HG03108 (cell line): ENCODE results near the gene SMIM32.
A peak's percentile ranks its signal among the peaks of the same experiment; 100 is the strongest.

Experiments
- ATAC-seq: cut with Tn5 transposase; IDR thresholded peaks from one replicate; pipeline ENCODE4 v1.9.1; 2021; ENCODE audit warnings: moderate library complexity; ENCODE audit not compliant: unreplicated experiment

SMIM32 gene

DNA sequence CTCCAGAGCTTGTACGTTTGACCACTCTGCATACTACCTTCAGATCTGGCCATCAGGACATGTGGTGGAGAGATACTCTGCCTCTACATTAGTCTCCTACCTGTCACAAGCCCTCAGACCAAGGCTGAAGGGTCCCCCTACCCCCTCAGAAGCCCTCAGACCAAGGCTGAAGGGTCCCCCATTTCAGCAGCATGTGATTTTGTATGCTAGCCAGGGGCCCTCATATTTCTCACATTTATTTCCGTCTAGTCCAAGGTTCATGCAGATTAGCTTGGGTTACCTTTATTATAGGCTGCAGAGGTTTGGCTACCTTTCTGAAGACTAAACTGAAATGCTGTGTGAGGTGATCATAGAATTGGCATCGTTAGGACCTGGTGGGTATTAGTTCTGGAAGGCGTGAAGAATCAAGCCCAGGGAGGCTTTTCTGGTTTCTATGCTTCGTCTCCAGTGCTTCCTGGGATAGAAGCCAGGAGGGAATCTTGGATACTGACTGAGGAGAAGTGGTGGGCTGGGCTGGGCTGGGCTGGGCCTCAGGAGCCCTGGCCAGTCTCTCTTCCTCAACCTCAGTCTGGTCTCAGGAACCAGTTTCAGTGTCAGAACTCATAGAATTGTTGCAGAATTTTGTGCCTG, 2.8 kb downstream of the SMIM32 start:
- no peak for ATAC-seq

DNA sequence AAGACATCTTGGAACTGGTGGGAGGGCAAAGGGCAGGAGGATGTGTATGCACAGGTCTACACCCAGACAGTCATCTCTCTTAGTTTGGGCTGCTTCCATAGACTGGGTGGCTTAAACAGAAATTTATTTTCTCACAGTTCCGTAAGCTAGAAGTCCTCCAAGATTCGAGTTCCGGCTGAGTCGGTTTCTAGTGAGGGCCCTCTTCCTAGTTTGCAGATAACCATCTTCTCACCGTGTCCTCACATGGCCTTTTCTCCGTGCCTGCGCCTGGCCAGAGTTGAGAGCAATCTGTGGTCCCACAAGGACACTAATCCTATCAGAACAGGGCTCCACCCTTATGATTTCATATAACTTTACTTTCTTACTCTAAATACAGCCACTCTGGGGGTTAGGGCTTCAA, 4.1 kb downstream of the SMIM32 start:
- ATAC-seq = no peak

DNA sequence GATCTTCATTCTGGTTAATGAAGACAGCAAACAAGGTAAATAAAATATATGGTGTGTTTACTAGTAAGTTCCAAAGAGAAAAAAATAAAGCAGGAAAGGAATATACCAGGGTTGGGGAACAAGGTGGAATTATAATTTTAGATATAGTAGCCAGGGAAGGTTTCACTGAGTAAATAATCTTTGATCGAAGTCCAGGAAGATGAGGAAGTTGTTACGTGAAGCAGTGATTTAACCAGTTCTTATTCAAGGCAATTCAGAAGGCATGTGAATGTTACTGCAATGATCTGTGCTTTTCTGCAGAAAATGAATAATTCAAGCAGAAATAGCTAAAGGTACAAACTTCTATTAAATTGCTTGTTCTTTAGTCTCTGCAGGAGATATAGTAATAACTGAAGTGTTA, 6.2 kb downstream of the SMIM32 start:
- ATAC-seq = no peak

DNA sequence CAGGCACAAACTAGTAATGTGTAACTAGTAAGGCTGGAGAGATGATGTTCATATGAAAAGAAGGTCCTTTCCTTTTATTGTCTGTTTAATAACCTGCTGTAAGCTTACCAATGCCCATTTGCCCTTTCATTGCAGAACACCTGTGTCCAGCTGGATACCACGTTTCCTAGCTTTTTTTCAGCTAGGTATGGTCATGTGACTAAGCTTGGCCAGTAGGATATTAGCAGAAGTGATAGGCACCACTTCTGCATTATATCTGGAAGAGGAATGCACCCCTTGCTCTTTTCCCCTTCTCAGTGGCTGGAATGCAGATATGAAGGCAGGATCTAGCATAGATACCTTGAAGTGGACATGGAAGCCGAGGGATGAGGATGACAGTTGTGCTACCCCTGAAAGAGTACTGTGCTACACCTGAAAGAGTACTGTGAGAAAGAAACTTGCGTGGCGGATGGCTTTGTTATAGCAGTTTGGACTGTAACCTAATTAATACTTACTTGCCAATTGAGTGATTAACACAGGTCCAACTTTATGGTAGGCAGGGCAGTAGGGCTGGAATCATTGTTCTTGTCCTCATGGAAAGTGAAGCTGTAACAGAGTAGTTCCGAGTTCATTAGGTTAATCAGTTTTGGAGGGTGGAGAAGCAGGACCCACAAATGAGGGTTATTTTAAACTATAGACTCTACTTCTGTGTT, 6.8 kb downstream of the SMIM32 start:
- no peak for ATAC-seq

DNA sequence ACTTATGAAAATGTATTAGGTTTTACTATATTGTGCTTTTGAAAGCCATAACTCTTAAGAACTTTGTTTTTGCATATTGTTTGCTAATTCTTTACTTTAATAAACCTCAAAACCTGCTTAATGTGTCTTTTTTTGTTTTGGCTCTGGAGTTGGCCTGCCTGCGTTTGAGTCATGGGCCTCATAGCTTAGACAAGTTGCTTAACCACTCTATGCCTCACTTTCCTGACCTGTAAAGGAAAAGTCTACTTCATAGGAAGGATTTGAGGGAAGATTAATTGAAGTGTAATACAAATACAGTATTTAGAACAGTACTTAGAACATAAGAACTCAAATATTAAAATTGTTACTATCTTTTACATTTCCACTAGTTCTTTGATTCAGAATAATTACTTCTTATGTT, 10.3 kb downstream of the SMIM32 start:
- no peak for ATAC-seq

DNA sequence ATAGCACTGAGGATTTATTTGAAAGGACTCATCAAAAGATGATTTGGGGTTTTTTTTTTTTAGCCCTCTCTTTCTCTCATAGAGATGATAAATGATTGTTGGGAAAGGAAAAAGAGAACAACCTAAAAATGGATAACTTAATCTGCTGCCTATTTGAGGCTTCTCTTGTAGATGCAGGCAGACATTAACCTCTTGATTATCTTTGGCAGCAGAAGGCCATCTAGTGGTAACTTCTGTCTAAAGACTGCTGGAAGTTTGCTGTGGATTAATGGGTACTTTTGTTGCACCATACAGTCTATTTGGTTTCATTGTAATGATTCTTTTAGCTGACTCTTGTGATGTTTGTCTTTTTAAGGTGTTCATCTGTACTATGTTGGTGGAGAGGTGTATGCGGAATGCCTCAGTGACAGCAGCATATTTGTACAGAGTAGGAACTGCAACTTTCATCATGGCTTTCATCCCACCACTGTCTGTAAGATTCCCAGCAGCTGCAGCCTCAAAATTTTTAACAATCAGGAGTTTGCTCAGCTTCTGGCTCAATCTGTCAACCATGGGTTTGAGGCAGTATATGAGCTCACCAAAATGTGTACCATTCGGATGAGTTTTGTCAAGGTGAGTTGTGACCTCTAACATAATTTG, 18.8 kb downstream of the SMIM32 start:
- peak; percentile 61 for ATAC-seq

DNA sequence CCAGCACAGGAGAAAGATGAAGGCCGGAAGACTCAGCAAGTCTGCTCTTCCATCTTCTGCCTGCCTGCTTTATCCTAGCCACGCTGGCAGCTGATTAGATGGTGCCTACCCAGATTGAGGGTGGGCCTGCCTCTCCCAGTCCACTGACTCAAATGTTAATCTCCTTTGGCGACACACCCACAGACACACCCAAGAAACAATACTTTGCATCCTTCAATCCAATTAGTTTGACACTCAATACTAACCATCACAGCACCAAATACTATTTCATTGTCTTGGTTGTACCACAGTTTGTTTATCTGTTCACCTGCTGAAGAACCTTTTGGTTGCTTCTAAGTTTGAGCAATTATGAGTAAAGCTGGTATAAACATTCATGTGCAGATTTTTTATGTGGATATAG, 23.7 kb downstream of the SMIM32 start:
- ATAC-seq = no peak

DNA sequence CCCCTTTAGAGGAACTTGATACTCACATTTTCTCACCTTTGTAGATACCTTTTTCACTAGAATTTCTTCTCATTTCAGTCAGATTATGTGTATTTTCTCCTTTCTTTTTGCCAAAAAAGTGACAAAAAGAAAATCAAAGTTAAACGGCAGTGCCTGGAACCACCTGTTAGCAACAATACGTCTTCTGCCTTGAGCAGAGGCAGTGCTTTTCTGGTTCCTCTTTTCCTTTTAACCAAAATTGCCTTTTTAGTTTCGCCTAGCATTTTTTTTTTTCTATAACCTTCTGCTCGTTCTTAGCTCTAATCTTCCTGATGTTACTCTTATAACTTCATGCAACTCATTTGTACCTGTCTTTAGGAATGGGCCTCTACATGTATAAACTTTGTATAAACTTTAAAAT, 26.1 kb downstream of the SMIM32 start:
- peak; percentile 73 for ATAC-seq

DNA sequence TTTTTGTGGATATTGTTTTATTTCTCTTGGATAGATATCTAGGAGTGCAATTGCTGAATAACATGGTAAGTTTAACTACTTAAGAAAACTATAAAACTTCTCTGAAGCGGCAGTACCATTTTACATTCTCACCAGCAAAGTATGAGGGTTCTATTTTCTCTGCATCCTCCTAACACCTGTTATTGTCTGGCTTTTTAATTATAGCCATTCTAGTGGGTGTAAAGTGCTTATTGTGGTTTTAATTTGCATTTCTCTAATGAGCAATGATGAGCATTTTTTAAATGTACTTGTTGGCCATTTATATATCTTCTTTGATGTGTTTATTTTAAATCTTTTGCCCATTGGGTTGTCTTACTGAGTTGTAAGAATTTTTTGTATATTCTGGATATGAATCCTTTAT, 28.7 kb downstream of the SMIM32 start:
- no peak for ATAC-seq

DNA sequence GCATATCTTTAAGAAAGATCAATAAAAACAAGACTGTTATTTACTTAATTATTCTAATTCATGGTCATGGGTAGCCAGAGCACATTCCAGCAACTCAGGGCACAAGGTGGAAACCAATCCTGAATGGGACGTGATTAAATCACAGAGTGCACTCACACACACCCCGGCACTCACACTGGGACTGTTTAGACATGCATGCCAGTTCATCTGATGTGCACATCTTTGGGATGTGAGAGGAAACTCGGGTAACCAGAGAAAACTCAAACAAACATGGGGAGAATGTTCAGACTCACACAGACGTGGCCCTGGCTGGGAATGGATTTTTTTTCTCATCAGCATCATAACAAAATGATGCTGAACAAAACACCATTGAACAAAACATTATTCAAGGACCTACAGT, 31.0 kb downstream of the SMIM32 start:
- no peak for ATAC-seq

DNA sequence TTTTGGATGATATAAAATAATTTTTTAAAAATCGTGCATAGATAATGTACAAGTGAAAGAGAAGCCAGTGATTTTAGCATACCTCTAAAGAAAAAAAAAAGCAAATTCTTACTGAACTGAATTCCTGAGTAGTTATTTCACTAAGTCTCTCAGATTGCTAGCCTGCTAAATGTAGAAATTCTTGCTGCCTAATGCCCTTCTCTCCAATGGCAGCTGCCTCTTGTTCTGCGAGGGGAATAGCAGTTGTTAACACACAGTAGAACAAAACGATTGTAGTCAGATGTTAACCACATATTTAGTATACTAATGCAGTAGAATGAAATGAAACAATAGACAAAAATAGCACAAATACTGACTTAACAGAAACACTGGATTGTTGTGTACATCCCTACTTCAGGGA, 33.5 kb downstream of the SMIM32 start:
- ATAC-seq = no peak

DNA sequence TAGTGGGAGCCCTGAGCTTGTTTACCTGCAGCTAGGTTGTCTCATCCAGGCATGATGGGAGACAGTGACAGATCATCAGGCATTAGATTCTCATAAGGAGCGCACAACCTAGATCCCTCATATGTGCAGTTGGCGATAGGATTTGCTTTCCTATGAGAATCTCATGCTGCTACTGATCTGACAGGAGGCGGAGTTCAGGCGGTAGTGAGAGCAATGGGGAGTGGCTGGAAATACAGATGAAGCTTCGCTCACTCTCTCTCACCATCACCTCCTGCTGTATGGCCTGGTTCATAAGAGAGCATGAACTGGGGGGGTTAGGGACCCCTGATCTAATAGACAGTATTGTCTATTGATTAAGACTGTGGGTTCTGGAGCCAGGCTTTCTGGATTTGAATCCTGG, 35.4 kb downstream of the SMIM32 start:
- ATAC-seq = no peak

DNA sequence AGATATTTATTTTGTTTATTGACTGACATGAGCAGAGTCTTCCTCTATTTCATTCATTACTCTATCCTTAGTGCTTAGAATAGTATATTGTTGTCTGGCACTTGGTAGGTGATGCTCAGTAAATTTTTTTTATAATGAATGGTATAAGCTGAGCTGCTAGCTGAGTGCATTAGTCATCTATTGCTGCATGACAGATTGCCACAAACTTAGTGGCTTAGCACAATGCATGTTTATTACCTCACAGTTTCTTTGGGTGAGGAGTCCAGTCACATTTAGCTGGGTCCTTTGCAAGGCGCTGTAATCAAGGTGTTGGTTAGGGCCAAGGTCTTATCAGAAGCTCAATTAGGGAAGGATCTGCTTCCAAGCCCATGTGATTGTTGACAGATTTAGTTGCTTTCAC, 37.2 kb downstream of the SMIM32 start:
- no peak for ATAC-seq

DNA sequence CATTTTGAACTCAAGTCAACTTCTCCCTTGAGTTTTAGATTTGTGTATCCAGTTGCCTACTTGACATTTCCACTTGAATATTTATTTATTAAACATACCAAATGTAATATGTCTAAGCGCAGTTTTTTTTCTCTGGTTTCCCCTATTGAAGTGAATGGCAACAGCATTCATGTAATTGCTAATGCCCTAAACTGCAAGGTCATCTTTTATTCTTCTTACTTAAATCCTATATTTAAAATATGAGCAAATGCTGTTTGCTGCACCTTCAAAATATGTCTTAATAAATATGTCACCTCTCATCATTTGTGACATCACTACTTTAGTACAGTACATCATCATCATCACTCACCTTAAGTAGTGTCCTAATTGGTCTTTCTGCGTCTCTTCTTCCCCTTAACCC, 37.9 kb downstream of the SMIM32 start:
- ATAC-seq = no peak

DNA sequence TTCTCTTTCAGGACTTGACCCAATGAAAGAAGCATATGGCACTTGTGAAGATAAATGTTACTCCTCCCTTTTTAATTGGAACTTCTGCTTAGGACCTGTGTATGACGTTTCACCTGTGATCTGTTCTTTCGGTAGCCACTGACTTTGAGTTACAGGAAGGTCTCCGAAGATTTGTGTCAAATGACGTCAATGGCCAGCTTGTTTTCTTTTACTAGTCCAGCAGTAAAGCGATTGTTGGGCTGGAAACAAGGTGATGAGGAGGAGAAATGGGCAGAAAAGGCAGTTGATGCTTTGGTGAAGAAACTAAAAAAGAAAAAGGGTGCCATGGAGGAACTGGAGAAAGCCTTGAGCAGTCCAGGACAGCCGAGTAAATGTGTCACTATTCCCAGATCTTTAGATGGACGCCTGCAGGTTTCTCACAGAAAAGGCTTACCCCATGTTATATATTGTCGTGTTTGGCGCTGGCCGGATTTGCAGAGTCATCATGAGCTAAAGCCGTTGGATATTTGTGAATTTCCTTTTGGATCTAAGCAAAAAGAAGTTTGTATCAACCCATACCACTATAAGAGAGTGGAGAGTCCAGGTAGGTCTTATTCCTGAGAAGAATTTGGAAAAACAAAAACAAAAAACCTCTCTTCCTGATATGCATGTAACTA, 39.3 kb downstream of the SMIM32 start:
- no peak for ATAC-seq

DNA sequence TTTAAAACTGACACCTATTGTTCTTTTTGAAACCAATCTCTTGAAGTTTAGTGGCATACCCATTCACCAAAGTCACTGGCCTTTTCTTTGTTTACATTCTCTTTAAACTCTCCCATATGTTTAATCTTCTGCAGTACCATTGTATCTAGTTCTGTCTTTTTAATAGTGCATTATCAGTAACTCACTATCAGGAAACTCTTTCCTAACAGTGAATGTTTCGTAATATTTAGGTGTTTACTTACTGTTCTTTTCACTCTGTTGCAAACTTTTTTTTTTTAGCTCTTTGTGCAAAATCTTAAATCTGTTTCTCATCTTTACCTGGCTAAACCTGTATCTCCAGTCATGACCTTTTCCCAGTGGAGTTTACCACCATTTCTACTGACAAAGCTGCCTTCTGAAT, 43.1 kb downstream of the SMIM32 start:
- no peak for ATAC-seq

DNA sequence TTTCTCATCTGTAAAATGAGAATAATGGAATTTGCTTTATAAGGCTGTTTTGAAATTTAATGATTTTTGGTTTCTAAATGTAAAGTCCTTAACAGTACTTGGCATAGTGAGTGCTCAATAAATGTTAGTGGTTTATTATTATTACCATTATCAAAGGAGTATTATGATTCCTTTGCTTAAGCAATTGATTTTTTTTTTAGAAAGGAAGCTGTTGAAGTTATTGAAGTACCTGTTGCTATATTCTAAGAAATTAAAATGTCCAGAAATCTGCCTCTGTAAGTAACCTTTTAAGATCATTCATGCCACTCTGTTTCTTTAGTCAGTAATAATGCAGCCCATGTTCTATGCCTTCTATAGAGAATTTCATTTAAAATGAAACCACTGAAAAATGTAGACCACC, 45.3 kb downstream of the SMIM32 start:
- ATAC-seq = no peak

DNA sequence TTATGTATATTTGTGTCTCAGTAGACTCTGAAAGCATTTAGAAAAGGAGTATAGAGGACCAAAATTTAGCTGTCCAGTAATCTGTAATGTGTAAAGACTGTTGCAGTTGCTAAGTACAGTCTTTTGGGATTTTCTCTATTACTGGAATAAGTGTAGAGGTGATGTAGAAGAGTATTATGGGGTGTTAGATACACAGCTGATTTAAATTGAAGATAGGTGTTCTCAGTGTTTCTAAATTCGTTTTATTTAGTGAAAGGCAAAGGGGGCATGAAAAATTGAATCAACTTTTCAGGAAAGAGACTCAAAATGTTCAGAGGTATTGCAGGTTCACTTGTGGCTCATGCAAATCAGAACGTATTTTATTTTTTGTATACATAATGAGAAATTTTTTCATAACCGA, 46.8 kb downstream of the SMIM32 start:
- no peak for ATAC-seq

DNA sequence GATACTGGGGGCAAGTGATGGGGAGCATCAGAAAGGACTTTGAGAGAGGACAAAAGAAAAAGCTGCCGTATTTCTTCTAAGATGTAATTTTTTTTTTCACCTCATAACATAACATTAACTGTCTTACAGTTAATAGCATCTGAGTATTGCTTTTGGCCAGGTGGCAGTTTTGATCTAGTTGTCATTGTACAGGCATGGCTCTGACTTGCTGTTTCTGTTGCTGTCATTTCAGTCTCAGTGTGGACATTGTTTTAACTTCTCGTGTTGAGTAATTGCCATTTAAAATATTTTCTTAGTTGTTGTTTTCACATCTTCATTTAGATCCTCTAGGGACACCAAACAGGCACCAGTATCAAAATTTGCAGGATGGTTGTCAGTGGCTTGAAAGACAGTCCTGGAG, 47.9 kb downstream of the SMIM32 start:
- ATAC-seq = peak; percentile 63

DNA sequence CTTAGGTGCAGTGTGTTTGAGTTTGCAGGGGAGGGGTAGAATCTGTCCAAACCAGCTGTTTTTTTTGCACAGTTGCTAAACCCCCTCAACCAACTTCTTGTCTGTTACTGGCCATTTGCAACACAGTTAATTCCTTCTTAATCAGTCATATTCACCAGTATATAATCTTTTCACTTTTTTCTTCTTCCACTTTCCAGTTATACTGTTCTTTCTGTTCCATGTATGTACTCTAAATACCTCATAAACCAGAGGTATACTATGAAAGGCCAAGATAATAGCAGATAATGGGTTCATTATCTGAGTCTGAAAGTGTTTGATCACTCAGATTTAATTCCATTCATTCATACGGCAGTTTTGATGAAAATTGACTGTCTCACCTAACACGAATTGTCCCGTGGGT, 49.2 kb downstream of the SMIM32 start:
- ATAC-seq = no peak

DNA sequence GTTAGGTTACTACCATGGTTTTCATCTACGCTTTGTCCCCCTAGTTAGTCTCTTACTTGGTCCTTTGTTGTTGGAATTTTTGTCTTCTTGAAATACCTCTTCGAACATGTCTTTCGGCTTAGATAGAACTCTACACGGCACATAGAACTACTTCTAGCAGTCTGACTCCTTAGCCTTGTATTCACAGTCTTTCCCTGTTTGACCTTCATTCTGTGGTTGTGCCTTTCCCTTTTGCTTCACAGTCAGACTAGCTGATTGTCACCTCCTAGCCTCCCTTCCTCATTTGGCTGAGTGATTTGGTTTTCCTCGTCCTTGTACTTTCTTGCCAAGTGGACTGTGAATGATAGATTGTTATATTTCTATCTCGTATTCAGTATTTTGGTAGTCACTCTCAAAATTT, 49.6 kb downstream of the SMIM32 start:
- no peak for ATAC-seq

DNA sequence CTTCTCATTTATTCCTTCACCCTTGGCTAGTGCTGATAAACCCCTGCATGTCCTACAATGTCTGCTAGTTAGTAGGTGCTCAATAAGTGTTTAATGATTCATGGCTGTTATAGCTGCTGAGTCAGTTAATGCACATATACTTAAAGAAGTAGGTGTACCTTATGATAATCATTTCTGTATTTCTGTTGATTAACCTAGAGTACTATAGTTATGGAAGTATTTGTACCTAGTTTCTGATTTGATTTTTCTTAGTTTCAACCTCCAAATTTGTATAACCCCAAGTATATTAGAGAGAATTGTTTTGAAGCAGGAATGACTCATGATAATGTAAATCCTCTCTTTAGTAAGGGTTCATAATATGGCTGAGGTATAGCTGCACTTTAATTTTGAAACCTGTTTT, 51.4 kb downstream of the SMIM32 start:
- ATAC-seq = peak; percentile 76
